ENCODE measurements around the gene RFC4. TPM values are rescaled to one million over a fixed set of nuclear protein-coding genes. Genes with fewer than 3 reads are reported as not detected.

RFC4 gene
- total RNA-seq, 2 donors from 2014 or later = 63.1 to 114 TPM

Other genes with a start within 250 kb of the RFC4 start
- gene TBCCD1, start 239.1 kb downstream of the RFC4 start, total RNA-seq = 10 to 100 TPM; 16.3 to 21.8 TPM
- 10 to 100 TPM; 84.2 to 99.6 TPM for gene DNAJB11, start 235.8 kb downstream of the RFC4 start, total RNA-seq
- gene AHSG, start 193.4 kb downstream of the RFC4 start, total RNA-seq = not detected
- gene FETUB, start 166.1 kb downstream of the RFC4 start, total RNA-seq = not detected
- not detected for gene HRG, start 140.5 kb downstream of the RFC4 start, total RNA-seq
- gene KNG1, start 89.1 kb downstream of the RFC4 start, total RNA-seq = not detected
- 100 to 1,000 TPM; 399 to 539 TPM for gene EIF4A2, start 22.9 kb downstream of the RFC4 start, total RNA-seq
- not detected for gene ADIPOQ, start 36.2 kb upstream of the RFC4 start, total RNA-seq
- gene ST6GAL1, start 124.0 kb upstream of the RFC4 start, total RNA-seq = 100 to 1,000 TPM; 179 to 304 TPM

Data from natural killer cell treated with Interleukin-12 subunit alpha and Interleukin-12 subunit beta and Interleukin-15 and Interleukin-18, amount 100 ng/mL, for 72 hours (primary cell).